MM.1S (cell line): Measurements from ENCODE around the gene DEPDC5.

ENCODE experiments used
- DNase-seq: peaks from one replicate; pipeline ENCODE4 v3.0.0-alpha.2; 2015
- H2AFZ ChIP-seq: fragments of 300-600 bp; sonication (generic); 2 replicates; pipeline ENCODE4 v1.6.0; 2016; ENCODE audit warnings: antibody characterized with exemption, low read length
- H3F3A ChIP-seq: fragments of 300-600 bp; sonication (generic); 2 replicates; pipeline ENCODE4 v1.6.1; 2016; ENCODE audit warnings: mild to moderate bottlenecking, antibody characterized with exemption, low read length, moderate library complexity, mixed read lengths; ENCODE audit not compliant: insufficient read depth
- H3K27ac ChIP-seq: fragments of 300-600 bp; sonication (generic); 2 replicates; pipeline ENCODE4 v1.5.1; 2016; ENCODE audit warnings: mild to moderate bottlenecking, low read length
- H3K27me3 ChIP-seq: fragments of 300-600 bp; sonication (generic); replicated peaks from 2 replicates; pipeline ENCODE4 v1.6.0; 2016; ENCODE audit warnings: low read length; ENCODE audit not compliant: insufficient read depth
- H3K36me3 ChIP-seq: fragments of 300-600 bp; sonication (generic); replicated peaks from 2 replicates; pipeline ENCODE4 v1.6.1; 2016; ENCODE audit warnings: mild to moderate bottlenecking, low read length, mixed read lengths; ENCODE audit not compliant: insufficient read depth
- H3K4me1 ChIP-seq: fragments of 300-600 bp; sonication (generic); 2 replicates; pipeline ENCODE4 v1.6.1; 2016; ENCODE audit warnings: low read length, mixed read lengths
- H3K4me2 ChIP-seq: fragments of 300-600 bp; sonication (generic); 2 replicates; pipeline ENCODE4 v1.6.0; 2016; ENCODE audit warnings: low read depth, low read length
- H3K4me3 ChIP-seq: fragments of 300-600 bp; sonication (generic); 2 replicates; pipeline ENCODE4 v1.5.1; 2016; ENCODE audit warnings: low read length, mixed read lengths
- H3K79me2 ChIP-seq: fragments of 300-600 bp; sonication (generic); 2 replicates; pipeline ENCODE4 v1.6.1; 2016; ENCODE audit warnings: mixed run types, low read length, mixed read lengths
- H3K9ac ChIP-seq: fragments of 300-600 bp; sonication (generic); 2 replicates; pipeline ENCODE4 v1.6.1; 2016; ENCODE audit warnings: low read length, mixed read lengths
- H3K9me2 ChIP-seq: fragments of 300-600 bp; sonication (generic); replicated peaks from 2 replicates; pipeline ENCODE4 v1.6.1; 2016; ENCODE audit warnings: mild to moderate bottlenecking, low read length, mixed read lengths; ENCODE audit not compliant: insufficient read depth
- H3K9me3 ChIP-seq: fragments of 300-600 bp; sonication (generic); replicated peaks from 2 replicates; pipeline ENCODE4 v1.6.1; 2016; ENCODE audit warnings: mild to moderate bottlenecking, low read length, mixed read lengths; ENCODE audit not compliant: insufficient read depth
- H4K20me1 ChIP-seq: fragments of 300-600 bp; sonication (generic); 2 replicates; pipeline ENCODE4 v1.6.1; 2016; ENCODE audit warnings: mild to moderate bottlenecking, low read length, moderate library complexity, mixed read lengths; ENCODE audit not compliant: insufficient read depth
- EZH2 ChIP-seq: fragments of 300-600 bp; sonication (generic); optimal IDR thresholded peaks from 2 replicates; pipeline ENCODE3; 2017; ENCODE audit warnings: low read depth, mild to moderate bottlenecking, antibody characterized with exemption, low read length, mixed read lengths
- EZH2phosphoT487 ChIP-seq: fragments of 300-600 bp; sonication (generic); IDR thresholded peaks from 2 replicates; pipeline ENCODE4 v1.6.1; 2018; ENCODE audit warnings: antibody characterized with exemption, low read length
- TF ChIP-seq, protein P1 (sequence below): fragments of 300-600 bp; sonication (generic); IDR thresholded peaks from 2 replicates; pipeline ENCODE4 v1.5.1; 2016; ENCODE audit warnings: antibody characterized with exemption, low read length, mixed read lengths

Gene DEPDC5

DNA sequence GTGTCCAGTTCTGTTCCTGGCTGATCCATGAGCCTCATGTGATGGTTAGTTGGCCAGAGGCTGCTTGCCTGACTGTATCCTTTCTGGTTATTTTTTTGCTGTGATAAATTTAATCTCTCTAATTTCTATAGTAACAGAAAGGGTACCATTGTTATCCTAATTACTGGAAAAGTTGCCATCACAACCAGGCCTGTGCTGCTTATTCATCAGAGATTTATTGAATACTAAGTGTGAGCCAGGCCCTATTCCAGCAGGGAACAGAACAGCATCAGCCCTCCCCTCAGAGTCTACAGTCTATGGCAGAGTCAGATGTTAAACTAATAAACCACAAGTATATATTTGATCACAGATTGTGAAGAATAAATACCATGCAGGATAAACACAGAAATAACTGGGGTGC, 86.8 kb downstream of the DEPDC5 start:
- Histone ChIP-seq H3K36me3 (no peaks in the 10 kb centered on the region), H3K79me2 (no peaks in the 10 kb centered on the region), H3K27me3 (no peaks in the 10 kb centered on the region), H3K4me2 (no peak overlapping the region), H4K20me1 (no peaks in the 10 kb centered on the region), H3K27ac (no peak overlapping the region), H3F3A (no peaks in the 10 kb centered on the region), H3K9me2 (no peaks in the 10 kb centered on the region), H3K9me3 (no peaks in the 10 kb centered on the region), H3K4me1 (no peaks in the 10 kb centered on the region), H2AFZ (no peak overlapping the region), H3K9ac (no peak overlapping the region), H3K4me3 (no peak overlapping the region)
- TF ChIP-seq EZH2phosphoT487 (no peak), EZH2 (no peak)
- TF ChIP-seq, protein P1, sequence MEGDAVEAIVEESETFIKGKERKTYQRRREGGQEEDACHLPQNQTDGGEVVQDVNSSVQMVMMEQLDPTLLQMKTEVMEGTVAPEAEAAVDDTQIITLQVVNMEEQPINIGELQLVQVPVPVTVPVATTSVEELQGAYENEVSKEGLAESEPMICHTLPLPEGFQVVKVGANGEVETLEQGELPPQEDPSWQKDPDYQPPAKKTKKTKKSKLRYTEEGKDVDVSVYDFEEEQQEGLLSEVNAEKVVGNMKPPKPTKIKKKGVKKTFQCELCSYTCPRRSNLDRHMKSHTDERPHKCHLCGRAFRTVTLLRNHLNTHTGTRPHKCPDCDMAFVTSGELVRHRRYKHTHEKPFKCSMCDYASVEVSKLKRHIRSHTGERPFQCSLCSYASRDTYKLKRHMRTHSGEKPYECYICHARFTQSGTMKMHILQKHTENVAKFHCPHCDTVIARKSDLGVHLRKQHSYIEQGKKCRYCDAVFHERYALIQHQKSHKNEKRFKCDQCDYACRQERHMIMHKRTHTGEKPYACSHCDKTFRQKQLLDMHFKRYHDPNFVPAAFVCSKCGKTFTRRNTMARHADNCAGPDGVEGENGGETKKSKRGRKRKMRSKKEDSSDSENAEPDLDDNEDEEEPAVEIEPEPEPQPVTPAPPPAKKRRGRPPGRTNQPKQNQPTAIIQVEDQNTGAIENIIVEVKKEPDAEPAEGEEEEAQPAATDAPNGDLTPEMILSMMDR = no peak
- DNase-seq = no peak

DNA sequence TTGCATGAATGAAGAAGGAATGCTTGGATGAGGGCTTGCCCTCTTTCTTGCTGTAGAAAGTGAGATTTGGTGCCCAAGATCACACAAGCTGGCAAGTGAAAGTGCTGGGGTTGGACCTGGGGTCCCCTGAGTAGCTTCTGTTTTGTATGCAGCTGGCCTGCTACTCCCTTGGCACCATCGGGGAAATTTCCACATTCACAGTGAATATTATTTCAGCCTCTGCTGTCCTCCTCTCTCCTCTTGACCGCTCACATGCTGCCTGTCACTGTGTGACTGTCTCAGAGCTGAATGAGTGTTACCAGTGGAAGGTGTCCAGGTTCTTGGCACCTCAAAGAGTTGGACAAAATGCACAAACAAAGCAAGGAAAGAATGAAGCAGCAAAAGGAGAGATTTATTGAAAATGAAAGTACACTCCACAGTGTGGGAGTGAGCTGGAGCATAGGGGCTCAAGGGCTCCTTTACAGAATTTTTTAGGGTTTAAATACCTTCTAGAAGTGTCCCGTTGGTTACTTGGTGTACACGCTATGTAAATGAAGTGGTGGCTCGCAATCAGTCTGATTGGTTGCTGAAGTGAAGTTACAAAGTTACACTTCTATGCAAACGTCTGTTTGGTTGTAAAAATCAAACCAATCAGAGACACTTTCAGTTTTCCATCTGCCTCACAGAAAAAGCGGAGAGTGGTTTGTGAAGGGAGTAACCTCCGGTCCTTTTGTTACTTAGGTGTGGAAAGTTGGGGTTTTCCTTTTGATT, 87.4 kb downstream of the DEPDC5 start:
- no peak for DNase-seq
- no peak overlapping the region for H3K9ac ChIP-seq
- no peaks in the 10 kb centered on the region for H3K9me3 ChIP-seq
- no peaks in the 10 kb centered on the region for H3K79me2 ChIP-seq
- H3K4me2 ChIP-seq = no peak overlapping the region
- H3K27ac ChIP-seq = no peak overlapping the region
- H3K27me3 ChIP-seq = no peaks in the 10 kb centered on the region
- no peak overlapping the region for H3K4me3 ChIP-seq
- no peaks in the 10 kb centered on the region for H3K4me1 ChIP-seq
- no peaks in the 10 kb centered on the region for H3K9me2 ChIP-seq
- no peaks in the 10 kb centered on the region for H3F3A ChIP-seq
- TF ChIP-seq EZH2phosphoT487 = no peak
- TF ChIP-seq, protein P1 = no peak
- H3K36me3 ChIP-seq = no peaks in the 10 kb centered on the region
- H4K20me1 ChIP-seq = no peaks in the 10 kb centered on the region
- no peak overlapping the region for H2AFZ ChIP-seq

DNA sequence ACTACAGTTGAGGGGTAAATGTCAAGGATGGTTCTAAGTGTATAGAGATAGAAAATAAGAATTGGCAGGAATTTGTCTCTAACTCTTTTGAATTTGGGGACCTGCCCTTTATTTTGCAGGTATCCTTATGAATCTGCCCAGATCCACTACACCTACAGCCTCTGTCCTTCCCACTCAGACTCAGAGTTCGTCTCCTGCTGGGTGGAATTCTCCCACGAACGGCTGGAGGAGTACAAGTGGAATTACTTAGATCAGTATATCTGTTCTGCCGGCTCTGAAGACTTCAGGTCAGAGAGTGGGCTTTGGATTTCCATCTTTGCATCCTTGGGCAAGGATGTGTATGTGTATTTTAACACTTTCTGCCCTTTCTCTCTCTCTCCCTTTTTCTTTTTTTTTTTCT, 89.7 kb downstream of the DEPDC5 start:
- Histone ChIP-seq H3K4me1 (no peaks in the 10 kb centered on the region), H3K27me3 (no peaks in the 10 kb centered on the region), H3K27ac (no peak overlapping the region), H3K9me2 (no peaks in the 10 kb centered on the region), H3K79me2 (no peaks in the 10 kb centered on the region), H3K4me2 (no peak overlapping the region), H3K36me3 (no peaks in the 10 kb centered on the region), H3F3A (no peaks in the 10 kb centered on the region), H4K20me1 (no peaks in the 10 kb centered on the region), H3K9me3 (no peaks in the 10 kb centered on the region), H3K9ac (no peak overlapping the region), H2AFZ (no peak overlapping the region), H3K4me3 (no peak overlapping the region)
- DNase-seq = no peak
- TF ChIP-seq, protein P1 = no peak
- TF ChIP-seq EZH2phosphoT487 (no peak), EZH2 (no peak)
